ENCODE data around the gene TTLL12. TPM values are rescaled to one million over a fixed set of nuclear protein-coding genes. Genes with fewer than 3 reads are reported as not detected.

Gene TTLL12
- polyA plus RNA-seq, 1 experiment = 5.7 TPM

GRCh38 chr22:43157874-43158546 is 28.9 kb downstream of the TTLL12 start:
- Histone ChIP-seq H3K9me3 (ENCODE audit: control insufficient read depth, insufficient read depth, low read length) (no peaks in the 10 kb centered on the region), H3K4me3 (ENCODE audit: low read depth, low read length) (no peak overlapping the region), H3K27ac (ENCODE audit: low read depth, low read length) (no peak overlapping the region), H3K27me3 (ENCODE audit: control insufficient read depth, insufficient read depth, low read length) (no peaks in the 10 kb centered on the region)
- TF ChIP-seq, protein P1, sequence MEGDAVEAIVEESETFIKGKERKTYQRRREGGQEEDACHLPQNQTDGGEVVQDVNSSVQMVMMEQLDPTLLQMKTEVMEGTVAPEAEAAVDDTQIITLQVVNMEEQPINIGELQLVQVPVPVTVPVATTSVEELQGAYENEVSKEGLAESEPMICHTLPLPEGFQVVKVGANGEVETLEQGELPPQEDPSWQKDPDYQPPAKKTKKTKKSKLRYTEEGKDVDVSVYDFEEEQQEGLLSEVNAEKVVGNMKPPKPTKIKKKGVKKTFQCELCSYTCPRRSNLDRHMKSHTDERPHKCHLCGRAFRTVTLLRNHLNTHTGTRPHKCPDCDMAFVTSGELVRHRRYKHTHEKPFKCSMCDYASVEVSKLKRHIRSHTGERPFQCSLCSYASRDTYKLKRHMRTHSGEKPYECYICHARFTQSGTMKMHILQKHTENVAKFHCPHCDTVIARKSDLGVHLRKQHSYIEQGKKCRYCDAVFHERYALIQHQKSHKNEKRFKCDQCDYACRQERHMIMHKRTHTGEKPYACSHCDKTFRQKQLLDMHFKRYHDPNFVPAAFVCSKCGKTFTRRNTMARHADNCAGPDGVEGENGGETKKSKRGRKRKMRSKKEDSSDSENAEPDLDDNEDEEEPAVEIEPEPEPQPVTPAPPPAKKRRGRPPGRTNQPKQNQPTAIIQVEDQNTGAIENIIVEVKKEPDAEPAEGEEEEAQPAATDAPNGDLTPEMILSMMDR (IDR thresholded peaks at IDR 0.05; ENCODE audit: low read depth, low read length) = no peak
- no peak for DNase-seq (ENCODE audit: low read depth, low spot score)
- POLR2A ChIA-PET = no interaction called here
- CTCF ChIA-PET = no interaction called here

GRCh38 chr22:43156413-43156812 is 30.5 kb downstream of the TTLL12 start:
- CTCF ChIA-PET = interaction anchor here (0.6 to 1.4 kb wide), 2 partner anchors 31 to 348 kb away, joined by 3 to 5 read pairs; no protein-coding TSS in a partner anchor
- POLR2A ChIA-PET = interaction anchor here (0.9 kb wide), 1 partner anchor 13 kb away, joined by 3 read pairs; the partner anchor contains the start of gene MCAT
- no peak overlapping the region for H3K27ac ChIP-seq (ENCODE audit: low read depth, low read length)

DNA sequence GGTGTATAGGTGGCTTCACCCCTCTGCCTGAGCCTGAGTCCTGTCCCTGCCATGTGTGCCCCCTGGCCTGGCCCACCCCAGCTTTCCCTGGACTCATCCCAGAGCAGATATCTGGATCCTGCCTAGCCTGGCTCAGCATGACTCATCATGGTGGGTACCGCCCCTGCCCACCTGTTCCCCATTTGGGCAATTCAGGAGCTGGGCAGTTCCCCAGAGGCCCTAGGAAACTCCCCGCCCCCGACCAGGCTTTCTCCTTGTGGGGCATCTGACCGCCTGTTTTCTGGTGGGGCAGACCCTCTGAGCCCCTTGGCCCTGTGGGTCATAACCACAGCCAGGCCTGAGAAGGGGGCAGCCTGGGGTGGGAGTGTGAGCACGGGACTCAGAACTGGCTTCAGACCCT is 31.1 kb downstream of the TTLL12 start:
- ChIA-PET POLR2A (no interaction called here), CTCF (no interaction called here)
- H3K4me3 ChIP-seq (ENCODE audit: low read depth, low read length) = no peak overlapping the region
- no peak for DNase-seq (ENCODE audit: low read depth, low spot score)
- H3K27me3 ChIP-seq (ENCODE audit: control insufficient read depth, insufficient read depth, low read length) = no peaks in the 10 kb centered on the region
- no peaks in the 10 kb centered on the region; the same call in 1 of the 2 replicates for H3K9me3 ChIP-seq (ENCODE audit: control insufficient read depth, insufficient read depth, low read length)
- no peak overlapping the region for H3K27ac ChIP-seq (ENCODE audit: low read depth, low read length)
- TF ChIP-seq, protein P1 (IDR thresholded peaks at IDR 0.05; ENCODE audit: low read depth, low read length) = no peak

More at GRCh38 chr22:43156413-43156812, 30.5 kb downstream of the TTLL12 start:
- TF ChIP-seq, protein P1 (IDR thresholded peaks at IDR 0.05; ENCODE audit: low read depth, low read length) = no peak
- no peak for DNase-seq (ENCODE audit: low read depth, low spot score)
- H3K9me3 ChIP-seq (ENCODE audit: control insufficient read depth, insufficient read depth, low read length) = no peaks in the 10 kb centered on the region; the same call in 1 of the 2 replicates
- no peaks in the 10 kb centered on the region for H3K27me3 ChIP-seq (ENCODE audit: control insufficient read depth, insufficient read depth, low read length)
- H3K4me3 ChIP-seq (ENCODE audit: low read depth, low read length) = no peak overlapping the region

DNA sequence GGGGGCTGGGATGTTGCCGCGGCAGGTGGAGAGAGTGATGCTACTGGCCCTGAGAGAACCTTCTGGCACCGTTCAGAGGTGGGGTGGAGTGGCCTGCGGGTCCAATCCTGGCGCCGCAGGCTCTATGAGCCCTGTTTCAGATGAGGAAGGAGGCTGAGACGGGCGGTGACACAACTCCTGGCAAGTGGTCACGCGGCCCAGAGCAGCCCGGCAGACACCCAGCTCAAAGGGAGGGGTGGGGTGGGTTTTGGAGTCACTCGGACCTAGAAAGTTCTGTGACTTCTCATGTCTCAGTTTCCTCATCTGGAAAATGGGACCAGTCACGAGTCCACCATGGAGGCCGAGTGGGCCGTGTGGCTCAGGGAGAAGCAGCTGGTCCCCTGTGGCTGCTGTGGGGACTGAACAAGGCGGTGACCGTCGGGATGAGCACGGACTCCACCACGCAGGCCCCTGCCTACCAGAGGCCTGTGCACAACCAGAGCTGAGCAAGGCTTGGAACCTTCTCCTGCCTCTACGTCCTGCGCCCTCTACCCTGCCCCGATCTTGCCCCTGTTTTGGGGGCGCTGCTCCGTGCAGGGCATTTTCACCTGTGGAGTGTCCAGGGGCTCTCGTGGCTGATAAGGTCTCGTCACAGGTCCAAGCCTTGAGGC is 31.9 kb downstream of the TTLL12 start:
- POLR2A ChIA-PET = no interaction called here

More for the DNA sequence above, 31.9 kb downstream of the TTLL12 start:
- DNase-seq (ENCODE audit: low read depth, low spot score) = no peak
- Histone ChIP-seq H3K27ac (ENCODE audit: low read depth, low read length) (no peak overlapping the region), H3K9me3 (ENCODE audit: control insufficient read depth, insufficient read depth, low read length) (no peaks in the 10 kb centered on the region; the same call in 1 of the 2 replicates), H3K27me3 (ENCODE audit: control insufficient read depth, insufficient read depth, low read length) (no peaks in the 10 kb centered on the region), H3K4me3 (ENCODE audit: low read depth, low read length) (no peak overlapping the region)
- CTCF ChIA-PET = no interaction called here
- TF ChIP-seq, protein P1 (IDR thresholded peaks at IDR 0.05; ENCODE audit: low read depth, low read length) = no peak

All from AG04450 (cell line).